ENCODE measurements around the gene XRCC1.
A peak's percentile ranks its signal among the peaks of the same experiment; 100 is the strongest.
"Not testable (repeated sequence)": the region's sequence is repeated elsewhere in the genome, so short reads cannot be mapped to it uniquely, and the experiment has no call there.

Gene XRCC1

DNA sequence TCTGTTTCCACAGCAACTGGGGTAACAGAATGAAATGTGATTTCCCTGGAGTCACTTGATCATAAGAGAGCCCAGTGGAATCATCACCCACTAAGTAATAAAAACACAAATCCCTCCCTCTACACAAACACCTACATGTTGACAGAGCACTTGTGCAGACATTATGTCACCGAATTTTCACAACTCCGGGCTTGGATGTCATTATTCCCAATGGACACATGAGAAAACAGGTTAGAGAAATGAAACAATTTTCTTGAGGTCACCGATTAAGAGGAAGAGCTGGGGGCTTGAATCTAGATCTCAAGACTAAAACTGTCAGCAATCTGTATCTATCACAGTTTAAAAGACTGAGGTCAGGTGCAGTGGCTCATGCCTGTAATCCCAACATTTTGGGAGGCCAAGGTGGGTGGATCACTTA, 3.1 kb downstream of the XRCC1 start:
- DNase-seq: no peak

DNA sequence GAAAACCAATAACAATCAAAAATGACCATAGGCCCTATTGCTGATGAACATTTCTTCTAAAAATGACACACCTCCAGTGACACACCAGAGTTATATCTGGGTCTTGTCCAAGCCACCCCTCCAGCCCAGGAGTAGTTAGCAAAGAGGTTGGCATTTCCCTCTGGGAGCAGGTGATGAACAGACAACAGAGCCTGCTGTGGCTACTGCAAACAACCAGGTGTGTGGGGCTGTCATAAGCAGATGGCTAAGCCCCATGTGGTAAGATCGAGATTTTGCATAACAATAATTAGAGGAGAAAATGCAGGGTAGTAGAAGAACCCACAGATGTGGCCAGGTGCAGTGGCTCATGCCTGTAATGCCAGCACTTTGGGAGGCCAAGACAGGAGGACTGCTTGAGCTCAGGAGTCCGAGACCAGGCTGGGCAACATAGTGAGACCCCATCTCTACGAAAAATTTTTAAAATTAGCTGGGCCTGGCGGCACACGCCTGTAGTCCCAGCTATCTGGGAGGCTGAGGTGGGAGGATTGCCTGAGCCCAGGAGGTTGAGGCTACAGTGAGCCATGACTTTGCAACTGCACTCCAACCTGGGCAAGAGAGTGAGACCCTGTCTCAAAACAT, 5.0 kb downstream of the XRCC1 start:
- no peak for DNase-seq

DNA sequence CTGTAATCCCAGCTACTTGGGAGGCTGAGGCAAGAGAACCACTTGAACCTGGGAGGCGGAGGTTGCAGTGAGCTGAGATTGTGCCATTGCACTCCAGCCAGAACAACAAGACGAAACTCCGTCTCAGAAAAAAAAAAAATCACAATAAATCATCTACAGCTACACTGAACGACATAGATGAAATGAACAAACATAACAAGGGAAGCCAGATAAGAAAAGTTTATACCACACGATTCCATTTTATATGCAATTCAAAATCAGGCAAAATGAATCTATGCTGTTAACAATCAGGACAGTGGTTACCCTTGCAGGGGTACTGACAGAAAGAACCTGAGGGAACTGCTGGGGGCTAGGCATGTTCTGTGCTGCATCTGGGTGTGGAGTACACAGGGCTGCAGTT, 5.7 kb downstream of the XRCC1 start:
- DNase-seq: no peak

DNA sequence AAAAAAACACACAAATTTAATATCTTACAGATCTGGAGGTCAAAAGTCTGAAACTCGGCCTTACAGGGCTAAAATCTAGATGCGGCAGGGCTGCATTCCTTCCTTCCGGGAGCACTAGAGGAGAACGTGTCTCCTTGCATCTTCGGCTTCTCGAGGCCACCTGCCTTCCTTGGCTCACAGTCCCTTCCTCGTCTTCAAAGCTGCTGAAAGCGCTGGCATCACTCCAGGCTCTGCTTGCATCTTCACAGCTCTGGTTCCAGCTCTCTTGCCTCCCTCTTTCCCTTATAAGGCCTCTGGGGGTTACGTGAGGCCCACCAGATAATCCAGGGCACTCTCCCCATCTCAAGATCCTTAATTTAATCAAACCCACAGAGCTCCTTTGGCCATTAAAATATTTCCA, 10.5 kb downstream of the XRCC1 start:
- no peak for DNase-seq

DNA sequence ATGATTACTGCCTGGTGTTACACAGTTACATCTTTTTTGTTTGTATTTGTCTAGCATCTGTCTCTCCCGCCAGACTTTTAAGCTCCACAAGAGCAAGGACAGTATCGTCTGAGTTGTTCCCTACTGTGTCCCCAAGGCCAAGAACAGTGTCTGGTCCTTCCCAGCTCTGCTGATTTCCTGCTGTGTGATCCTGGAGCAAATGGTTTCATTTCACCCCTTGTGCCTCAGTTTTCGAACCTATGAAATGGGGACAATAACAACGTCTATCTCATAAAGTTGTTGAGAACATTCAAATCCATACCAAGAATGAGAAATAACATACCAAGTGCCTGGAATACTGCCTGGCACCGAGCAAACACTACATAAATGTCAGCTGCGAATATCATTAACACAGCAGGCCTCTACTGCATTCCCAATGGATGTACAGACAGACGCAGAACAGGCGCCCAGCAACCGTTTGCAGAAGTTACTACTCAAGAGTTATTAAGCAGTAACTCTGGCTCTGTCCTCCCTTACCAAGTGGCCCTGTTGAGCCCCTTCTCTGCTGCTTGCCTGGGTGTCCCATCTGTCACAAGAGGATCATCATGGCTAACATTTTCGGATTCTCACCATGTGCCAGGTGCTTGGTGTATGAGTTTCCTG, 11.4 kb downstream of the XRCC1 start:
- DNase-seq: no peak

DNA sequence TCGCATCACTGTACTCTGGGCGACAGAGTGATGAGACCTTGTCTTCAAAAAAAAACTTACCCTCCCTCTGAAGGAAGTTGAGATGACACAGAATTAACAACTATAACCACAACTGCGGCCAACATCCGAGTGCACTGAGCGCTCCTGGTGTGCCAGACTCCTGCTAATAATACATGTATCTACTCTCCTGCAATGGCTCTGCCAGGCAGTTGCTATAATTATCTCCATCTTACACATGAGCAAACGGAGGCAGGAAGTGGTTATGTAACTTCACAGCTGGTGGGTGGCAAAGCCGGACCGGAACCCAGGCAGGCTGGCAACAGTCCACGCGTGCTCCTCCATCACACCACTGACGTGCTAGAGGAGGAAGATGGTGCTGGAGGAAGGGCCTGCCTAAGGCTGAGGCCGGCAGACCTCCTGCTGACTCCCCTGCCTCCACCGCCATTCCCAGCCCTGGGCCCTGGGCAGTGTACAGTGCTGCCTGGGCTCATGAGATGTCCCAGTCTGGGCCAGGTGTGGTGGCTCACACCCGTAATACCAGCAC, 12.6 kb downstream of the XRCC1 start:
- peak; percentile 90 to 92 for DNase-seq

DNA sequence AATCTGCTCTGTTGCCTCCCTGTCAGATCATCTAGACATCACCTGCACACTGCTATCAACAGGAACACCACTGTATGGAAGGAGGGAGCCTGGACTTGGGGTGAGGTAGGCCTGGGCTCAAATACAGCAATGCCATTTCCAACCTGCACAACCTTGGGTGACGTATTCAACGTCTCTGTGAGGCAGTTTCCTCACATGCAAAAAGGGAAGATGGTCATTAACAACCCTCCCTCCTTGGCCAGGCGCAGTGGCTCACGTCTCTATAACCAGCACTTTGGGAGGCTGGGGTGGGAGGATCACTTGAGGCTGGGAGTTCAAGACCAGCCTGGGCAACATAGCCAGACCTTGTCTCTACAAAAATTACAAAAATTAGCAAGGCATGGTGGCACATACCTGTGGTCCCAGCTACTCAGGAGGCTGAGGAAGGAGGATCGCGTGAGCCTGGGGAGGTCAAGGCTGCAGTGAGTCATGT, 13.1 kb downstream of the XRCC1 start:
- no peak for DNase-seq

DNA sequence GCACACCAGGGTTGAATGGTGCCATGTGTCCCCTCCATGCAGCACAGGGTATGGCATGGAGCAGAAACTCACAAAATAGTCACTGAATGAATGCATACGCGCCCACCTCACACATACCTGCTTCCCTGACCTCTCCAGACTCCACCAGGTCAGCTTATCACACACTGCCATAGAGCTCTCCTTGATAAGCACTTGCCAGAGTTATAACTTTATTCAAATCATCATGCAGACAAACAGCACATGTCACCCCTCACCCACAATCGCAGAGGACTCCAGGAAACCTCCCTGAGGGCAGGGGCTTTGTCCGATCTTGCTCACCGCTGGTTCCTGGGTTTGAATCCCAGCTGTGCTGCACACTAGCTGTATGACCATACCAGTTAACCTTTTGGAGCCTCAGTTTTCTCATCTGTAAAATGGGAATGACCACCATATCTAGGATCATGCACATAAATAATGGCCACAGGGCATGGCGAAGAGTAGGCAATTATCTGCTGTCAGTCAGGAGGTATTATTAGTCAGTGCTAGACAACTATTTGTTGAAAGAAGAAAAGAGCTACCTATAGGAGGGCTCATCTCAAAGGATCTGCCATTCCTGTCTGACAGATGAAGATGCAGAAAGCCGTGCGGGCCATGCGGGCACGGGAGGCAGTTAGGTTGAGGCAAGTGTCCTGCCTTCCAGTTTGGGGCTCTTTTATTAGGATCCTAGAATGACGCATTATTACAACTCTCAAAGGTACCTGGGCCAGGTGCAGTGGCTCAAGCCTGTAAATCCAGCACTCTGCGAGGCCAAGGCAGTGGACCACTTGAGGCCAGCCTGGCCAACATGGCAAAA, 14.0 kb downstream of the XRCC1 start:
- no peak for DNase-seq

DNA sequence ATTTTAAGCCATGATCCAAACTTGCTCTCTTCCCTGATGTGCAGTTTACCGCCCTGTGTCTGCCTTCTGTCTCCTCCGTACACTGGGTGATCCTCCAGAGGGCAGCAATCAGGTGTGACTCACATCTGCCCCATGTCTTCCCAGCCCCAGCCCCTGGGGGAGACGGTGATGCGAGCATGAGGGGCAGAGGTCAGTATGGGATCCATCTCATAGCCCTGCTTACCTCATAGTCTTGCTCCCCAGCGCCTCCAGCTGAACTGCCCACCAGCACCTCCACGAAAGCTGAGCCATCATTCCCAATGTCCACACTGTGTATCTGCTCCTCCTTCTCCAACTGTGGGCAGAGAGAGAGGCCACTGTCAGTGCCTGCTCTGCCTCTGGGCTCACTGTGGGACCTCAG, 14.6 kb downstream of the XRCC1 start:
- peak in 1 of 2 donors; percentile 22 for DNase-seq

DNA sequence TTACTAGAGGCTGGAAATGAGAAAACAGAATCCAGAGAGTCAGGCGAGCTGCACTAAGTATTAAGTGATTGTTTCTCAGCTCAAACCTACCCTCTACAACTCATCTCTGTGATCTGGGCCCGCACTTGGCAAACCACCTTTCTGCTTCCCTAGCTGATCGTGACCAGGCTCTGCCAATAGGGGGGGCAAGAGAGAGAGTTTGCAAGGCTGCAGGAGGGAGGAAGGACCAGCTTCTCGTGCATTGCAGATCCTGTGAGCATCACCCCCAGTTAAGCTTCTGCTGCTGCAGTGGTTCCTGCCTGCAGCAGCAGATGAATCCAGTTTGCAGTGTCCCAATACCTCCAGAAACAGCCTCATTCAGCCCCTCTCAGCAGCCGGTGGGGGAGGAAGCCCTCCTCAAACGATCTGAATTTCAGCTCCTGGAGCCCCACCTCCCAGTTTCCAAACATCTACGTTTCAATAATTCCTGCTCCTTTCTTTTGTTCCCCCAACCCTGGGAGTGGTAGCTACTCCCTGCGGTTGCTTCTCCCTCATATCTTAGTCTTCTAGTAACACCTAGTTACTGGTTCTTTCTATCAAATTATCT, 20.0 kb downstream of the XRCC1 start:
- DNase-seq: peak; percentile 84 to 89

DNA sequence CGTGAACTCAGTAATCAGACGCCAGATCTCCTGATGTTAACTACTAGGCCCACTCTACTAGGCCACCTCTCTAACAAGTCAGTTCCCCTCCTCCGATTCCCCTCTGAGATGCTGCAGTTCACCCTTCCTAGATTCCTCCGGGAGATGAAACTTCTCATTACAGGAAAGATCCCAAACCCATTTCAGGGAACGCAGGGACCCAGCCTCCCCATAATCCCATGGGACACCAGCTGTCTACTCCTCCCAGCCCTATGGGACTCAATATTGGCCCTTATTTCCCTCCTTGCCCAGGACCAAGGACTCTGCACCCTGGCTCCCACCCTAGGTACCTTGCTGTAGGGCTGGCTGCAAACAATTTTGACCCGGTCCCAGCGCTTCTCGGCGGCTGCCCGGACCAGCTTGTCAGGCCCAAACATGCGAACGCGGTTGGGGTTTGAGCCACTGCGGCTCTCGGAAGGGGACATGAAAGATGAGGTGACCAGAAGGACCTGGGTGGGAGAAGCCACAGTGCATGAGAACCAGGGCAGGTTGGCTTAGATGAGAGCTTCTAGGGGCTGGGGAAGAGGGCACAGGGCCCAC, 20.9 kb downstream of the XRCC1 start:
- no peak for DNase-seq

DNA sequence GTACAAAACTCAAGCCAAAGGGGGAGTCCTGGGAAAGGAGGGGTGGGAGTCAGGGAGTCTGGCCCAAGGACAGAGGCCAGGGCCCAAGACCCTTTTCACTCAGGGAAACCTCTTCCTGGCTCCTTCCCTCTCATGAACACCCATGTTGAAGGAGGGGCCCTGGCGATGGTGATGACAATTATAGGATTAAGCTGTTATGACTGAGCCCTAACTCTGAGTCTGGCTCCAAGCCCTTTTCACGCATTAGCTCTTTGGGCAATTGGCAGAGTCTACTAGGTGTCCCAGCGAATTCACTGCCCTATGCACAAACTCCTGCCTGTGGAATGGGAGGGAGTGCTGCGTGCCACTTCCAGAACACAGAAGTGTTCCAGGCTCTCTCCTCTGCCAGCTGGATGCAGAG, 21.7 kb downstream of the XRCC1 start:
- no peak for DNase-seq

DNA sequence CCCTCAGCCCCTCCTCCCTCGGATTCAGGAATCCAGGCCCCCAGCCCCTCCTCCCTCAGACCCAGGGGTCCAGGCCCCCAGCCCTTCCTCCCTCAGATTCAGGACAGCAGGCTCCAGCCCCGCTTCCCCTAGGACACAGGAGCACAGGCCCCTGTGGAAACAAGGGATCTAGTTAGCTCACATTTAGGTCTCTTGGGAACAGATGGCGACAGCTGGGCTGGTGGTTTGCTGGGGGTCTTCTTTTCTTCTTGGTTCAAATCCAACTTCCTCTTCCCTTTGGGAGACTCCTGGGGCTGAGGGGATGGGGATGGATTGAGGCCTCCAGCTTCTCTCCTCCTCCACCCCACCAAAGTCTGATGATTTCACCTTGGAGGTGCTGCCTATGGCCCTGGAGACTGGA, 22.7 kb downstream of the XRCC1 start:
- DNase-seq: no peak

DNA sequence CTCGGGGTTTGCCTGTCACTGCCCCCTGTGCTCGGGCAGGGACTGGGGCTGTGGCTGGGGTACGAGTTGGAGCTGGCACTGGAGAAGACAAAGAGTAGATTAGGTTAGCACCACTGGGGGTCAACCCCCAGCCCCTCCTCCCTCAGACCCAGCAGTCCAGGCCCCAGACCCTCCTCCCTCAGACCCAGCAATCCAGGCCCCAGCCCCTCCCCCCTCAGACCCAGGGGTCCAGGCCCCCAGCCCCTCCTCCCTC, 23.2 kb downstream of the XRCC1 start:
- DNase-seq: no peak

DNA sequence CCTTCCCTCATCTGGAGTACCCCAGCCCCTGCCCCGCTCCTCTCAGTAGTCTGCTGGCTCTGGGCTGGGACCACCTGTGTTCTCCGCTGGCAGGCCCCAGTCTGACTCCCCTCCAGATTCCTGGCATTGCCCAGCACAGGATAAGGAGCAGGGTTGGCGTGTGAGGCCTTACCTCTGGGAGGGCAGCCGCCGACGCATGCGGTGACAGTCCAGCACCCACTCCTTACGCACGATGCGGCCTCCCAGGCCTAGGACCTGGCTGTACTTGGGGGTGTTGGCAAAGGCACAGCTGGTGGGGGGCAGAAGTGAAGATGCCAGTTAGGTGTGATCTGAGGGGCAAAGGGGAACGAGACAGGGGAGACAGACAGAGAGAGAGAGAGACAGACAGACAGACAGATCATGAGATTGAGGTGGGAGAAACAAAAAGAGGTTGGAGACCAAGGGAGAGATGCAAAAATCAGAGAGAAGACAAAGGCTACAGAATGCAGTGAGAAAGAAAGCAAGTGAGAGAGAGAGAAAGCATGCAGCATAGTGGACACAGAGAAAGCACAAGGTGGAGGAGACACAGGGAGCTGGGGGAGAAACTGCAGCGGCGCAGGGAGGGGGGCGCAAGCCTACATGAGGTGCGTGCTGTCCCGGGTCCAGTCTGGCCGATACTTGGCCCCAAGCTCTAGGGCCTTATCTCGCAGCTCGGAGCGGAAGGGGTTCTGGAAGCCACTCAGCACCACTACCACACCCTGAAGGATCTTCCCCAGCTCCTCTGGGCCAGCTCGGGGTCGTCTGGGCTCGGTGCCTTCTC, 23.7 kb downstream of the XRCC1 start:
- no peak for DNase-seq

DNA sequence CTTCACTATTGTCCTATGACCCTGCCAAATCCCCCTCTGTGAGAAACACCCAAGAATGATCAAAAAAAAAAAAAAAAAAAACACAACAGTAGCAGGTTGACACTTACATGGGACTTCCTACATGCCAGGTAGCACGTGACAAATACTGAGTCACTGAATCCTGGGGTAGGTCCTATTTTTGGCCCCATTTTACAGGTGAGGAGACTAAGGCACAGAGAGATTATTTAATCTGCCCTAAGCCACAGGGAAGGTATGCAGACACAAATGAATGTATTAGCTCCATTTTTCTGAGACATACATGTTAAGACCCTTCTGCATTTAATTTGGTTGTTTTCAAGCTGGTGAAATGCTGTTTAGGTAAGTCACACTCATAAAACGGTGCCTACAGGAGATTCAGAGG, 26.6 kb downstream of the XRCC1 start:
- DNase-seq: no peak

DNA sequence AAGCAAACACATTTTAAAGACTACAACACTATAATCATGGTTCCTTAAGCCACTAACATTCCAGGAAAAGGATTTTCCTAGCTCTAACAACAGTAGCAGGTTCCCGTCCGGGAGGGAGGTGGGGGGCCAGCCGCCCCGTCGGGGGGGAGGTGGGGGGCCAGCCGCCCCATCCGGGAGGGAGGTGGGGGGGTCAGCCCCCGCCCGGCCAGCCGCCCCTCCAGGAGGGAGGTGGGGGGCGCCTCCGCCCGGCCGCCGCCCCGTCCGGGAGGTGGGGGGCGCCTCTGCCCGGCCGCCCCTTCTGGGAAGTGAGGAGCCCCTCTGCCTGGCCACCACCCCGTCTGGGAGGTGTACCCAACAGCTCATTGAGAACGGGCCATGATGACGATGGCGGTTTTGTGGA, 27.4 kb downstream of the XRCC1 start:
- not testable (repeated sequence) for DNase-seq

DNA sequence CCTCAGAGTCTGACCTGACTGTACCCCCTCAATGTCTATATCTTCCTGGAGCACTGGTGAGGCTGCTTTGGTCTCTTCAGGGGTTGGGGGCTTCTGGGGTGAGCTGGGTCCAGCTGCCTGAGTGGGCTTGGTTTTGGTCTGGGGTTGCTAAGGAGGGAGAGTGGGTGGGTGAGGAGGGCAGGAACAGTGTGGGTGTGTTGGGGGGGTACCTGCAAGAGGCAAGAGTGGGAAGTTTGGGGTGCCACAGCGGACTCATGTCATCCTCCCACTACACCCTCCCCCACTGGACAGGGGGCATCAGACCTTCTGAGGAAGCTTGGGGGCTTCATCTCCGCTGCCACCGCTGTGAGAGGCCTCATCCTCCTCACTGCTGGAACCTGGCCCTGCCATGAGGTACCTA, 28.7 kb downstream of the XRCC1 start:
- no peak for DNase-seq

DNA sequence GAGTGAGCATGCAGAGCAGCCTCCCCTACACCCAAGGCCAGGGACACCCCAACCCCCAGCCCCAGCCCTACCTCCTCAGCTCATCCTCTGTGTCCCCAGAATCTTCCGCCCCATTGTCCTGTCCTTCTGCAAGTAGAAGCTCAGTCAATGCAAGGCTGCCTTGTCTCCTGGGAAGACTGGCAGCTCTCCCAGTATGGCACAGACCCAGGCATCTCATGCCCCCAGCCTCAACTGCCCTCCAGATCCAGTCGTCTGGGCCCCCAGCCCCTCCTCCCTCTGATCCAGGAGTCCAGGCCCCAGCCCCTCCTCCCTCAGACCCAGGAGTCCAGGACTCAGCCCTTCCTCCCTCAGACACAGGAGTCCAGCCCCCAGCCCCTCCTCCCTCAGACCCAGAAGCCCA, 29.3 kb downstream of the XRCC1 start:
- no peak for DNase-seq

DNA sequence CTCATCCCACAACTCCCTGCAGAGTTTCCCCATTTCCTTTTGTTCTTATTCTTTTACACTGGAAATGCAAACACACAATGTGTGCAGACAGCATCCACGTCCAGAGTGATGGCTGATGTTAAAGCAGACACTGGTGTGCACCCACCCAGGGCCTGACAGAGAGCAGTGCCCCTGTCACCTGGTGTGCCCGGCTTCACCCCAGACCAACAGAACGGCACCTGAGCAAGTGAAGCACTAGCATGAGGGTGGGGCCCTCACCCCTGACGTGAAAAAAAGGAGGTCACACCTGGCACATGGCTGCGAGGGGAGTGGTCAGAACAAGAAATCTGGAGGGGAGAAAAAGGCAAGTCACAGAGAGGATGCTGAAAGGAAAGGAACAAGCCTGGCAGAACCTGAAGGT, 30.1 kb downstream of the XRCC1 start:
- DNase-seq: no peak

DNA sequence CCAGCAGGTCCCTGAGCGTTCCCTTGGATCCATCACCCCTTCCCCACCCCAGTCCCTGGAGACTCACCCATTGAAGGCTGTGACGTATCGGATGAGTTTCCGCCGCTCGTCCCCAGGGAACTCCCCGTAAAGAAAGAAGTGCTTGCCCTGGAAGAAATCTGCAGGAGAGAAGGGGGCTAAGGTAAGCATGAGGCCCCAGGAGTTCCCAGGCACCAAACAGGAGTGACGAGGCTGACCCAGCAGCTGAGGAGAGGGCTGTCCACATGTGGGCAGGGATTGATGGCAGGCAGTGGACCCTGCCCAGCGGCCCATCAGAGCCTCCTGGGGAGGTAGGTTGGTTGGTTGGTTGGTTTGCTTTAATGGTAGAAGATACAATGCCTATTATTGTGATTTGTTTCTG, 31.2 kb downstream of the XRCC1 start:
- no peak for DNase-seq

DNA sequence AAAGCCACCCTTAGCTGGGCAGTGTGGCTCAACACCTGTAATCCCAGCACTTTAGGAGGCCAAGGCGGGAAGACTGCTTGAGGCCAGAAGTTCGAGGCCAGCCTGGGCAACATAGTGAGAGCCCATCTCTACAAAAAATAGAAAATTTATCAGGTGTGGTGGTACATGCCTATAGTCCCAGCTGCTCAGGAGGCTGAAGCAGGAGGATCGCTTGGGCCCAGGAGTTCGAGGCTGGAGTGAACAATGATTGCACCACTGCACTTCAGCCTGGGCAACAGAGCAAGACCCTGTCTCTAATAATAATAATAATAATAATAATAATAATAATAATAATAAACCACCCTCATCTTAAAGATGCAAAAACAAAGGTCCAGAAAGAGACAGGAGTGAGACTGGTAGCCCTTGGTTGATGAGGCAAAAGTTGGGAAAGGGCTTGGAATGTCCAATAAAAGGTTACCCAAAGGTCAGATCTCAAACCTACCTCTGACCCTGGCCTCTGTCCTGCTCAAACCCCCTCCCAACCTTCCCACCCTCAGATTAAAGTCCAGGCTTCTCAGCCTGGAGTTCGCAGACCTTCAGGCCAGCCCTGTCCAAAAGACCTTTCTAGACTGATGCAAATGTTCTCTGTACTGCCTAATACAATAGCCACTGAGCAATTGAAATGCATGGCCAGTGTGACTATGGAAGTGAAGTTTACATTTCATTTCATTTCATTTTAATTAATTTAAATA, 33.2 kb downstream of the XRCC1 start:
- no peak for DNase-seq
